IPS DF 4.7 (cell line): ENCODE results near the gene F11R.
"Not testable (repeated sequence)": the region's sequence is repeated elsewhere in the genome, so short reads cannot be mapped to it uniquely, and the experiment has no call there.

Source experiments
- DNase-seq: peaks from one replicate; pipeline ENCODE4 v3.0.0-alpha.2; 2013; ENCODE audit warnings: low spot score; ENCODE audit errors: extremely low read depth

The F11R gene

GRCh38 chr1:161020509-161021164 lies at the start of gene F11R:
TSS of gene F11R (minus strand) at chr1:161021152. CDS start at chr1:161021073, 79 bp downstream.
- DNase-seq = no peak

- no peak for DNase-seq
These were observed 48.8 kb upstream of the F11R start, which contains the start of gene ARHGAP30 for GRCh38 chr1:161069731-161070270. TSS of gene ARHGAP30 (minus strand) at chr1:161069891. CDS start at chr1:161069624, 267 bp downstream.

- no peak for DNase-seq
These were observed 48.3 kb upstream of the F11R start for GRCh38 chr1:161069241-161069640.

- no peak for DNase-seq
These were observed 47.6 kb upstream of the F11R start for GRCh38 chr1:161068306-161069234.

- DNase-seq = no peak
These were observed 45.7 kb upstream of the F11R start for GRCh38 chr1:161066694-161067093.

- DNase-seq = not testable (repeated sequence)
These were observed 44.7 kb upstream of the F11R start for GRCh38 chr1:161065681-161066080.

GRCh38 chr1:161063936-161064335 lies 43.0 kb upstream of the F11R start:
- not testable (repeated sequence) for DNase-seq

- no peak for DNase-seq
These were observed 40.5 kb upstream of the F11R start for GRCh38 chr1:161061419-161061818.

GRCh38 chr1:161059293-161059692 lies 38.3 kb upstream of the F11R start:
- DNase-seq = no peak

GRCh38 chr1:161054805-161055204 lies 33.9 kb upstream of the F11R start:
- DNase-seq = no peak

- DNase-seq = no peak
These were observed 33.3 kb upstream of the F11R start for GRCh38 chr1:161054232-161054631.

GRCh38 chr1:161052899-161053298 lies 31.9 kb upstream of the F11R start:
- DNase-seq = no peak

GRCh38 chr1:161051219-161051618 lies 30.3 kb upstream of the F11R start:
- no peak for DNase-seq

GRCh38 chr1:161048949-161049722 lies 28.2 kb upstream of the F11R start:
- no peak for DNase-seq

GRCh38 chr1:161047436-161048420 lies 26.8 kb upstream of the F11R start:
- DNase-seq = no peak

GRCh38 chr1:161046605-161047228 lies 25.8 kb upstream of the F11R start:
- DNase-seq = no peak

- DNase-seq = no peak
These were observed 25.0 kb upstream of the F11R start, which contains the start of gene USF1 for GRCh38 chr1:161045736-161046604. TSS of gene USF1 (minus strand) at chr1:161045977. CDS start at chr1:161043275, 2,702 bp downstream.

- DNase-seq = no peak
These were observed 24.2 kb upstream of the F11R start for GRCh38 chr1:161044908-161045735.
